ENCODE measurements around the gene TRIM52.

The TRIM52 gene

DNA sequence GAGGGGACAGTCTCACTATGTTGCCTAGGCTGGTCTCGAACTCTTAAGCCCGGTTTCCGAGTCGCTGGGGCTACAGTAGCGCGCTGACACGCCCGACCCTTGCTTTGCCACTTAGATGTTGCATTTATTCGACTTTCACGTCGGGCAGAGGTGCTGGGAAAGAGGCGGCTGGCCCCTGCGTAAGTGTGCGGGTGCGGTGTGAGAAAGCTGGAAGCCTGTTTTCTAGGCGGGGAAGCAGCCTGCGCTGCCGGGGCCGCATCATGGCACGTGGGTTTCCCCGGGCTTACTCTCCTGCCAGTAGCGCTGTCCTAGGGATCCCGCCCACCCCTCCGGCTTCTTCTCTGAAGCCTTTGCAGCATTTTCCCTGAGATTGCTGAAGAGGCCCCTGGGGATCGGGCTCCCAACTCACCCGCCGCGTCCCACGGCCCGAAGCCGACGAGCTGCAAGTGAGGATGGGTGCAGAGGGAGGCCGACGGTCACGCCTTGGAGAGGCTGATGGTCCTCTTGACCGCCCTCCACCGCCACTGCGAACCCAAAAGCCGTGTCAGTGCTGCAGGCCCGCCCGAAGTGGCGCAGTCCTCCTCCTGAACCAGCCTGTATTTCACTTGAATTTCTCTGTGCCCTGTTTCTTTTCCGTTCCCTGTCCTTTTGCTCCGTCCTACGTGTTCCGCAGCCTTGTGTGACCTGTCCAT lies 43.7 kb downstream of the TRIM52 start (continued):
- TF ChIP-seq, protein P1, sequence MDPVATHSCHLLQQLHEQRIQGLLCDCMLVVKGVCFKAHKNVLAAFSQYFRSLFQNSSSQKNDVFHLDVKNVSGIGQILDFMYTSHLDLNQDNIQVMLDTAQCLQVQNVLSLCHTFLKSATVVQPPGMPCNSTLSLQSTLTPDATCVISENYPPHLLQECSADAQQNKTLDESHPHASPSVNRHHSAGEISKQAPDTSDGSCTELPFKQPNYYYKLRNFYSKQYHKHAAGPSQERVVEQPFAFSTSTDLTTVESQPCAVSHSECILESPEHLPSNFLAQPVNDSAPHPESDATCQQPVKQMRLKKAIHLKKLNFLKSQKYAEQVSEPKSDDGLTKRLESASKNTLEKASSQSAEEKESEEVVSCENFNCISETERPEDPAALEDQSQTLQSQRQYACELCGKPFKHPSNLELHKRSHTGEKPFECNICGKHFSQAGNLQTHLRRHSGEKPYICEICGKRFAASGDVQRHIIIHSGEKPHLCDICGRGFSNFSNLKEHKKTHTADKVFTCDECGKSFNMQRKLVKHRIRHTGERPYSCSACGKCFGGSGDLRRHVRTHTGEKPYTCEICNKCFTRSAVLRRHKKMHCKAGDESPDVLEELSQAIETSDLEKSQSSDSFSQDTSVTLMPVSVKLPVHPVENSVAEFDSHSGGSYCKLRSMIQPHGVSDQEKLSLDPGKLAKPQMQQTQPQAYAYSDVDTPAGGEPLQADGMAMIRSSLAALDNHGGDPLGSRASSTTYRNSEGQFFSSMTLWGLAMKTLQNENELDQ (tag by site-specific recombination; IDR thresholded peaks at IDR 0.05; ENCODE audit: low read depth) = no peak
- TF ChIP-seq ZNF558 (tag by site-specific recombination; IDR thresholded peaks at IDR 0.05) = no peak
- no peak for TF ChIP-seq WT1 (tag by site-specific recombination; IDR thresholded peaks at IDR 0.05)
- TF ChIP-seq, protein P2, sequence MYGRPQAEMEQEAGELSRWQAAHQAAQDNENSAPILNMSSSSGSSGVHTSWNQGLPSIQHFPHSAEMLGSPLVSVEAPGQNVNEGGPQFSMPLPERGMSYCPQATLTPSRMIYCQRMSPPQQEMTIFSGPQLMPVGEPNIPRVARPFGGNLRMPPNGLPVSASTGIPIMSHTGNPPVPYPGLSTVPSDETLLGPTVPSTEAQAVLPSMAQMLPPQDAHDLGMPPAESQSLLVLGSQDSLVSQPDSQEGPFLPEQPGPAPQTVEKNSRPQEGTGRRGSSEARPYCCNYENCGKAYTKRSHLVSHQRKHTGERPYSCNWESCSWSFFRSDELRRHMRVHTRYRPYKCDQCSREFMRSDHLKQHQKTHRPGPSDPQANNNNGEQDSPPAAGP (tag by site-specific recombination; IDR thresholded peaks at IDR 0.05) = no peak; the same call in 1 of the 2 replicates
- TF ChIP-seq ZNF2 (tag by site-specific recombination; IDR thresholded peaks at IDR 0.05) = no peak
- no peak for TF ChIP-seq ZNF211 (tag by site-specific recombination; IDR thresholded peaks at IDR 0.05; ENCODE audit: low read depth)
- TF ChIP-seq, protein P3, sequence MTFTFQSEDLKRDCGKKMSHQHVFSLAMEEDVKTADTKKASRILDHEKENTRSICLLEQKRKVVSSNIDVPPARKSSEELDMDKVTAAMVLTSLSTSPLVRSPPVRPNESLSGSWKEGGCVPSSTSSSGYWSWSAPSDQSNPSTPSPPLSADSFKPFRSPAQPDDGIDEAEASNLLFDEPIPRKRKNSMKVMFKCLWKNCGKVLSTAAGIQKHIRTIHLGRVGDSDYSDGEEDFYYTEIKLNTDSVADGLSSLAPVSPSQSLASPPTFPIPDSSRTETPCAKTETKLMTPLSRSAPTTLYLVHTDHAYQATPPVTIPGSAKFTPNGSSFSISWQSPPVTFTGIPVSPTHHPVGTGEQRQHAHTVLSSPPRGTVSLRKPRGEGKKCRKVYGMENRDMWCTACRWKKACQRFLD (tag by site-specific recombination; IDR thresholded peaks at IDR 0.05) = no peak
- no peak for TF ChIP-seq ZNF610 (tag by site-specific recombination; IDR thresholded peaks at IDR 0.05; ENCODE audit: borderline replicate concordance)
- no peak for TF ChIP-seq ZNF324 (tag by site-specific recombination; IDR thresholded peaks at IDR 0.05)
- TF ChIP-seq IKZF3 (tag by site-specific recombination; IDR thresholded peaks at IDR 0.05) = peak; percentile 56; the same call in 1 of the 2 replicates
- TF ChIP-seq GLI4 (tag by site-specific recombination; IDR thresholded peaks at IDR 0.05) = no peak
- no peak for TF ChIP-seq ZFP3 (tag by site-specific recombination; IDR thresholded peaks at IDR 0.05; ENCODE audit: low read depth)
- TF ChIP-seq, protein P4, sequence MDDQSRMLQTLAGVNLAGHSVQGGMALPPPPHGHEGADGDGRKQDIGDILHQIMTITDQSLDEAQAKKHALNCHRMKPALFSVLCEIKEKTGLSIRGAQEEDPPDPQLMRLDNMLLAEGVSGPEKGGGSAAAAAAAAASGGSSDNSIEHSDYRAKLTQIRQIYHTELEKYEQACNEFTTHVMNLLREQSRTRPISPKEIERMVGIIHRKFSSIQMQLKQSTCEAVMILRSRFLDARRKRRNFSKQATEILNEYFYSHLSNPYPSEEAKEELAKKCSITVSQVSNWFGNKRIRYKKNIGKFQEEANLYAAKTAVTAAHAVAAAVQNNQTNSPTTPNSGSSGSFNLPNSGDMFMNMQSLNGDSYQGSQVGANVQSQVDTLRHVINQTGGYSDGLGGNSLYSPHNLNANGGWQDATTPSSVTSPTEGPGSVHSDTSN (CRISPR knock-in tag; IDR thresholded peaks at IDR 0.05) = no peak
- TF ChIP-seq OSR2 (tag by site-specific recombination; IDR thresholded peaks at IDR 0.05) = peak; percentile 84
- TF ChIP-seq ZNF624 (tag by site-specific recombination; IDR thresholded peaks at IDR 0.05) = no peak
- TF ChIP-seq YY1 (tag by site-specific recombination; IDR thresholded peaks at IDR 0.05) = no peak
- TF ChIP-seq, protein P5, sequence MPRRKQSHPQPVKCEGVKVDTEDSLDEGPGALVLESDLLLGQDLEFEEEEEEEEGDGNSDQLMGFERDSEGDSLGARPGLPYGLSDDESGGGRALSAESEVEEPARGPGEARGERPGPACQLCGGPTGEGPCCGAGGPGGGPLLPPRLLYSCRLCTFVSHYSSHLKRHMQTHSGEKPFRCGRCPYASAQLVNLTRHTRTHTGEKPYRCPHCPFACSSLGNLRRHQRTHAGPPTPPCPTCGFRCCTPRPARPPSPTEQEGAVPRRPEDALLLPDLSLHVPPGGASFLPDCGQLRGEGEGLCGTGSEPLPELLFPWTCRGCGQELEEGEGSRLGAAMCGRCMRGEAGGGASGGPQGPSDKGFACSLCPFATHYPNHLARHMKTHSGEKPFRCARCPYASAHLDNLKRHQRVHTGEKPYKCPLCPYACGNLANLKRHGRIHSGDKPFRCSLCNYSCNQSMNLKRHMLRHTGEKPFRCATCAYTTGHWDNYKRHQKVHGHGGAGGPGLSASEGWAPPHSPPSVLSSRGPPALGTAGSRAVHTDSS (tag by site-specific recombination; IDR thresholded peaks at IDR 0.05) = no peak
- TF ChIP-seq ZNF16 (tag by site-specific recombination; IDR thresholded peaks at IDR 0.05; ENCODE audit: low read depth) = no peak
- TF ChIP-seq KLF16 (tag by site-specific recombination; IDR thresholded peaks at IDR 0.05) = no peak
- TF ChIP-seq ZNF174 (tag by site-specific recombination; IDR thresholded peaks at IDR 0.05) = no peak
- no peak for TF ChIP-seq ZNF23 (tag by site-specific recombination; IDR thresholded peaks at IDR 0.05; ENCODE audit: borderline replicate concordance)
- peak; percentile 85 for TF ChIP-seq ZBTB8A (tag by site-specific recombination; IDR thresholded peaks at IDR 0.05)
- TF ChIP-seq ZNF626 (tag by site-specific recombination; IDR thresholded peaks at IDR 0.05) = no peak
- no peak for TF ChIP-seq GLI2 (tag by site-specific recombination; IDR thresholded peaks at IDR 0.05; ENCODE audit: borderline replicate concordance, low read depth)
- TF ChIP-seq ZNF48 (tag by site-specific recombination; IDR thresholded peaks at IDR 0.05) = no peak
- TF ChIP-seq, protein P6, sequence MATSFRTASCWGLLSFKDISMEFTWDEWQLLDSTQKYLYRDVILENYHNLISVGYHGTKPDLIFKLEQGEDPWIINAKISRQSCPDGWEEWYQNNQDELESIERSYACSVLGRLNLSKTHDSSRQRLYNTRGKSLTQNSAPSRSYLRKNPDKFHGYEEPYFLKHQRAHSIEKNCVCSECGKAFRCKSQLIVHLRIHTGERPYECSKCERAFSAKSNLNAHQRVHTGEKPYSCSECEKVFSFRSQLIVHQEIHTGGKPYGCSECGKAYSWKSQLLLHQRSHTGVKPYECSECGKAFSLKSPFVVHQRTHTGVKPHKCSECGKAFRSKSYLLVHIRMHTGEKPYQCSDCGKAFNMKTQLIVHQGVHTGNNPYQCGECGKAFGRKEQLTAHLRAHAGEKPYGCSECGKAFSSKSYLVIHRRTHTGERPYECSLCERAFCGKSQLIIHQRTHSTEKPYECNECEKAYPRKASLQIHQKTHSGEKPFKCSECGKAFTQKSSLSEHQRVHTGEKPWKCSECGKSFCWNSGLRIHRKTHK (tag by site-specific recombination; IDR thresholded peaks at IDR 0.05) = no peak
- peak; percentile 80 for TF ChIP-seq ZBTB48 (tag by site-specific recombination; IDR thresholded peaks at IDR 0.05)
